Activated CD8-positive, alpha-beta T cell treated with anti-CD3 and anti-CD28 coated beads for 36 hours (primary cell): ENCODE results near the gene GRIA3. TPM values are rescaled to one million over a fixed set of nuclear protein-coding genes. Genes with fewer than 3 reads are reported as not detected.

Experiments
- ATAC-seq: fragments of 200-7000 bp; cut with Tn5 transposase; one replicate; pipeline ENCODE4 v1.10.0; 2021; ENCODE audit warnings: mild to moderate bottlenecking, moderate library complexity
- CTCF ChIA-PET: fragments of 350-600 bp; sonication (Branson Sonifier 250); formaldehyde crosslinking; loops from one replicate; lab custom pipeline; 2021; ENCODE audit warnings: antibody characterized with exemption; lab: Charles Lee
- POLR2A ChIA-PET: fragments of 350-600 bp; sonication (Branson Sonifier 250); formaldehyde crosslinking; loops from one replicate; lab custom pipeline; 2021; ENCODE audit warnings: antibody characterized with exemption; lab: Charles Lee
- DNase-seq: peaks from one replicate; pipeline ENCODE4 v3.0.0-alpha.2; 2020
- H3K27ac Mint-ChIP-seq: one replicate; pipeline ENCODE4 v1.8.0; 2021; ENCODE audit warnings: mild to moderate bottlenecking, mixed read lengths
- H3K27me3 Mint-ChIP-seq: one replicate; pipeline ENCODE4 v1.8.0; 2021; ENCODE audit warnings: mixed read lengths
- H3K36me3 Mint-ChIP-seq: one replicate; pipeline ENCODE4 v1.8.0; 2021; ENCODE audit warnings: low read depth, mixed read lengths
- H3K4me1 Mint-ChIP-seq: one replicate; pipeline ENCODE4 v1.8.0; 2021; ENCODE audit warnings: low read depth, mixed read lengths
- H3K4me3 Mint-ChIP-seq: one replicate; pipeline ENCODE4 v1.8.0; 2021; ENCODE audit warnings: mild to moderate bottlenecking, moderate library complexity, mixed read lengths
- H3K9me3 Mint-ChIP-seq: one replicate; pipeline ENCODE4 v1.8.0; 2021; ENCODE audit warnings: mixed read lengths
- CTCF ChIP-seq: fragments of 200-600 bp; IDR thresholded peaks from one replicate; pipeline ENCODE4 v1.8.0; 2022; ENCODE audit warnings: antibody characterized with exemption, mild to moderate bottlenecking
- intact Hi-C: fragments of 100-400 bp; cut with micrococcal nuclease; formaldehyde crosslinking; loops from one replicate; pipeline ENCODE4 v1.10.0; 2022
- total RNA-seq, 2 experiments: library from RNA; stranded (reverse); gene quantifications; one replicate each; pipeline ENCODE4 v1.2.3, GENCODE V29; 2021

The GRIA3 gene
- total RNA-seq, 2 experiments from 2014 or later: not detected

- CTCF ChIA-PET: no interaction called here
- TF ChIP-seq CTCF: no peak
- Mint-ChIP-seq H3K4me3 (no peak overlapping the region), H3K36me3 (no peaks in the 10 kb centered on the region), H3K27ac (no peak overlapping the region), H3K4me1 (no peaks in the 10 kb centered on the region), H3K27me3 (no peaks in the 10 kb centered on the region), H3K9me3 (peaks cover 1% of the 10 kb centered on the region)
- DNase-seq (no peak), ATAC-seq (no peak)
- POLR2A ChIA-PET: no interaction called here
- intact Hi-C loops: no loop called here
Measured at GRCh38 chrX:123155327-123155726, 28.8 kb upstream of the GRIA3 start.

GRCh38 chrX:123157586-123157985 lies 26.5 kb upstream of the GRIA3 start:
- H3K4me1 Mint-ChIP-seq: no peaks in the 10 kb centered on the region
- POLR2A ChIA-PET: no interaction called here
- peaks cover 1% of the 10 kb centered on the region for H3K9me3 Mint-ChIP-seq
- no peak overlapping the region for H3K27ac Mint-ChIP-seq
- no peak for TF ChIP-seq CTCF
- DNase-seq (no peak), ATAC-seq (no peak)
- CTCF ChIA-PET: no interaction called here
- H3K27me3 Mint-ChIP-seq: no peaks in the 10 kb centered on the region
- no peaks in the 10 kb centered on the region for H3K36me3 Mint-ChIP-seq
- intact Hi-C loops: no loop called here
- no peak overlapping the region for H3K4me3 Mint-ChIP-seq

- H3K4me1 Mint-ChIP-seq: no peaks in the 10 kb centered on the region
- intact Hi-C loops: no loop called here
- no peak for TF ChIP-seq CTCF
- peaks cover 1% of the 10 kb centered on the region for H3K9me3 Mint-ChIP-seq
- H3K36me3 Mint-ChIP-seq: no peaks in the 10 kb centered on the region
- H3K27ac Mint-ChIP-seq: no peak overlapping the region
- no peak for DNase-seq
- POLR2A ChIA-PET: no interaction called here
- no peak overlapping the region for H3K4me3 Mint-ChIP-seq
- CTCF ChIA-PET: no interaction called here
- no peaks in the 10 kb centered on the region for H3K27me3 Mint-ChIP-seq
- no peak for ATAC-seq
Measured at GRCh38 chrX:123159403-123159802, 24.7 kb upstream of the GRIA3 start.

GRCh38 chrX:123167621-123168020 lies 16.5 kb upstream of the GRIA3 start:
- no peak for DNase-seq
- H3K4me3 Mint-ChIP-seq: no peak overlapping the region
- H3K27me3 Mint-ChIP-seq: no peaks in the 10 kb centered on the region
- intact Hi-C loops: no loop called here
- no peaks in the 10 kb centered on the region for H3K36me3 Mint-ChIP-seq
- no peaks in the 10 kb centered on the region for H3K4me1 Mint-ChIP-seq
- CTCF ChIA-PET: no interaction called here
- no peak for ATAC-seq
- no peak overlapping the region for H3K27ac Mint-ChIP-seq
- no peaks in the 10 kb centered on the region for H3K9me3 Mint-ChIP-seq
- TF ChIP-seq CTCF: no peak
- POLR2A ChIA-PET: no interaction called here

- intact Hi-C loops: no loop called here
- no peaks in the 10 kb centered on the region for H3K9me3 Mint-ChIP-seq
- H3K36me3 Mint-ChIP-seq: no peaks in the 10 kb centered on the region
- ATAC-seq: no peak
- ChIA-PET CTCF (no interaction called here), POLR2A (no interaction called here)
- no peaks in the 10 kb centered on the region for H3K27me3 Mint-ChIP-seq
- TF ChIP-seq CTCF: no peak
- H3K4me3 Mint-ChIP-seq: no peak overlapping the region
- DNase-seq: no peak
- H3K4me1 Mint-ChIP-seq: no peaks in the 10 kb centered on the region
- no peak overlapping the region for H3K27ac Mint-ChIP-seq
Measured at GRCh38 chrX:123169247-123169901, 14.7 kb upstream of the GRIA3 start.
